Measurements from ENCODE around the gene GDF3. TPM values are rescaled to one million over a fixed set of nuclear protein-coding genes. Genes with fewer than 3 reads are reported as not detected.

GDF3 gene
- total and polyA plus RNA-seq, 2 of the 13 experiments (the other 11 are each of a cell fraction or from before 2014, with no cell fraction given), result not detected

DNA sequence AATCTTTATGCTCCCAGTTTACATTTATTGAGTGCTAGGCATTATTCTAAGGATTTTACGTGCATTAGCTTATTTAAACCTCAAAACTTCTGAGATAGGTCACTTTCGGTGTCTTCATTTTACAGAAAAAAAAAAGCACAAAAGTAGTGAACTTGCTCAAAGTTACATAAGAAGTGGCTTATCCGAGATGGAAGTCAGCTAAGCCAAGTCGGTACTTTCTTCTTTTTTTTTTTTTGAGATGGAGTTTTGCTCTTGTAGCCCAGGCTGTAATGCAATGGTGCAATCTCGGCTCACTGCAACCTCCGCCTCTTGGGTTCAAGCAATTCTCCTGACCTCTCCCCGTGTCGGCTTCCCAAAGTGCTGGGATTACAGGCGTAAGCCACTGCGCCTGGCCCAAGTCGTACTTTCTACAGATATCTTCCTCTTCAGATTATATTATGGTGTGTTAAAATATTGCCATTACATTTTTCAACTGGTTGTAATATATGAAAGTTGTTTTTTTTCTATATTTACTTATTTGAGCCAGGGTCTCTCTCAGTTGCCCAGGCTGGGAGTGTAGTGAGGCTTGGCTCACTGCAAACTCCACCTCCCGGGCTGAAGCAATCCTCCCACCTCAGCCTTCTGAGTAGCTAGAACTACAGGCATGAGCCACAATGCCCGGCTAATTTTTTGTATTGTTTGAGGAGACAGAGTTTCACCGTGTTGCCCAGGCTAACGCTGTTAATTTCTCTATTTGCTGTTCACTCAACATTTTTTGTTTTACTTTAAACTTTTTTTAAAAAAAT is 24.6 kb upstream of the GDF3 start (continued):
- TF ChIP-seq, protein P1, sequence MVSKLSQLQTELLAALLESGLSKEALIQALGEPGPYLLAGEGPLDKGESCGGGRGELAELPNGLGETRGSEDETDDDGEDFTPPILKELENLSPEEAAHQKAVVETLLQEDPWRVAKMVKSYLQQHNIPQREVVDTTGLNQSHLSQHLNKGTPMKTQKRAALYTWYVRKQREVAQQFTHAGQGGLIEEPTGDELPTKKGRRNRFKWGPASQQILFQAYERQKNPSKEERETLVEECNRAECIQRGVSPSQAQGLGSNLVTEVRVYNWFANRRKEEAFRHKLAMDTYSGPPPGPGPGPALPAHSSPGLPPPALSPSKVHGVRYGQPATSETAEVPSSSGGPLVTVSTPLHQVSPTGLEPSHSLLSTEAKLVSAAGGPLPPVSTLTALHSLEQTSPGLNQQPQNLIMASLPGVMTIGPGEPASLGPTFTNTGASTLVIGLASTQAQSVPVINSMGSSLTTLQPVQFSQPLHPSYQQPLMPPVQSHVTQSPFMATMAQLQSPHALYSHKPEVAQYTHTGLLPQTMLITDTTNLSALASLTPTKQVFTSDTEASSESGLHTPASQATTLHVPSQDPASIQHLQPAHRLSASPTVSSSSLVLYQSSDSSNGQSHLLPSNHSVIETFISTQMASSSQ (IDR thresholded peaks at IDR 0.05; ENCODE audit: low read depth), result no peak
- TF ChIP-seq, protein P1 (CRISPR knock-in tag; IDR thresholded peaks at IDR 0.05; ENCODE audit: borderline replicate concordance), result no peak
- TF ChIP-seq SP140L (CRISPR knock-in tag; IDR thresholded peaks at IDR 0.05; ENCODE audit: borderline replicate concordance) (no peak), NBN (conservative IDR thresholded peaks at IDR 0.05) (no peak), NKX3-1 (CRISPR knock-in tag; IDR thresholded peaks at IDR 0.05) (no peak), SOX6 (IDR thresholded peaks at IDR 0.05) (no peak), SOX6 (CRISPR knock-in tag; IDR thresholded peaks at IDR 0.05) (no peak), ZNF337 (CRISPR knock-in tag; IDR thresholded peaks at IDR 0.05; ENCODE audit: borderline replicate concordance, low read depth) (no peak), ZBTB38 (CRISPR knock-in tag; IDR thresholded peaks at IDR 0.05) (no peak), MAF1 (CRISPR knock-in tag; IDR thresholded peaks at IDR 0.05; ENCODE audit: borderline replicate concordance) (no peak), MYNN (CRISPR knock-in tag; IDR thresholded peaks at IDR 0.05; ENCODE audit: low read depth) (no peak)
- TF ChIP-seq, protein P2, sequence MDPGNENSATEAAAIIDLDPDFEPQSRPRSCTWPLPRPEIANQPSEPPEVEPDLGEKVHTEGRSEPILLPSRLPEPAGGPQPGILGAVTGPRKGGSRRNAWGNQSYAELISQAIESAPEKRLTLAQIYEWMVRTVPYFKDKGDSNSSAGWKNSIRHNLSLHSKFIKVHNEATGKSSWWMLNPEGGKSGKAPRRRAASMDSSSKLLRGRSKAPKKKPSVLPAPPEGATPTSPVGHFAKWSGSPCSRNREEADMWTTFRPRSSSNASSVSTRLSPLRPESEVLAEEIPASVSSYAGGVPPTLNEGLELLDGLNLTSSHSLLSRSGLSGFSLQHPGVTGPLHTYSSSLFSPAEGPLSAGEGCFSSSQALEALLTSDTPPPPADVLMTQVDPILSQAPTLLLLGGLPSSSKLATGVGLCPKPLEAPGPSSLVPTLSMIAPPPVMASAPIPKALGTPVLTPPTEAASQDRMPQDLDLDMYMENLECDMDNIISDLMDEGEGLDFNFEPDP (CRISPR knock-in tag; conservative IDR thresholded peaks at IDR 0.05), result no peak

Data from HepG2 (cell line).